ENCODE results near the gene EXPH5. TPM values are rescaled to one million over a fixed set of nuclear protein-coding genes. Genes with fewer than 3 reads are reported as not detected.

Gene EXPH5
- total RNA-seq, 1 donor from 2014 or later, result 32.8 TPM

- TF ChIP-seq CTCF (IDR thresholded peaks at IDR 0.05; ENCODE audit: unreplicated experiment), result no peak
- Mint-ChIP-seq H3K4me3 (ENCODE audit: low read depth) (no peak overlapping the region), H3K27me3 (no peaks in the 10 kb centered on the region), H3K4me1 (ENCODE audit: low read depth) (peaks cover 21% of the 10 kb centered on the region), H3K27ac (peak overlapping the region; percentile 38), H3K9me3 (ENCODE audit: low read depth) (no peaks in the 10 kb centered on the region), H3K36me3 (ENCODE audit: insufficient read depth) (peaks cover 24% of the 10 kb centered on the region)
- no peak for DNase-seq (ENCODE audit: low spot score, unreplicated experiment)
These were observed 58.1 kb downstream of the EXPH5 start for GRCh38 chr11:108535384-108535955.

- no peak overlapping the region for H3K4me3 Mint-ChIP-seq (ENCODE audit: low read depth)
- DNase-seq (ENCODE audit: low spot score, unreplicated experiment), result no peak
- no peak overlapping the region for H3K27ac Mint-ChIP-seq
- peaks cover 21% of the 10 kb centered on the region for H3K4me1 Mint-ChIP-seq (ENCODE audit: low read depth)
- H3K36me3 Mint-ChIP-seq (ENCODE audit: insufficient read depth), result peaks cover 24% of the 10 kb centered on the region
- no peak for TF ChIP-seq CTCF (IDR thresholded peaks at IDR 0.05; ENCODE audit: unreplicated experiment)
- no peaks in the 10 kb centered on the region for H3K27me3 Mint-ChIP-seq
- no peaks in the 10 kb centered on the region for H3K9me3 Mint-ChIP-seq (ENCODE audit: low read depth)
These were observed 59.2 kb downstream of the EXPH5 start for GRCh38 chr11:108534274-108534882.

GRCh38 chr11:108530426-108530825, 63.1 kb downstream of the EXPH5 start:
- no peak overlapping the region for H3K27ac Mint-ChIP-seq
- H3K9me3 Mint-ChIP-seq (ENCODE audit: low read depth), result no peaks in the 10 kb centered on the region
- no peaks in the 10 kb centered on the region for H3K27me3 Mint-ChIP-seq
- no peak for TF ChIP-seq CTCF (IDR thresholded peaks at IDR 0.05; ENCODE audit: unreplicated experiment)
- H3K4me3 Mint-ChIP-seq (ENCODE audit: low read depth), result no peak overlapping the region
- DNase-seq (ENCODE audit: low spot score, unreplicated experiment), result no peak
- peaks cover 32% of the 10 kb centered on the region for H3K36me3 Mint-ChIP-seq (ENCODE audit: insufficient read depth)
- no peaks in the 10 kb centered on the region for H3K4me1 Mint-ChIP-seq (ENCODE audit: low read depth)

GRCh38 chr11:108527382-108527781, 66.2 kb downstream of the EXPH5 start:
- no peaks in the 10 kb centered on the region for H3K9me3 Mint-ChIP-seq (ENCODE audit: low read depth)

GRCh38 chr11:108525161-108525560, 68.4 kb downstream of the EXPH5 start:
- Mint-ChIP-seq H3K27me3 (no peaks in the 10 kb centered on the region), H3K9me3 (ENCODE audit: low read depth) (no peaks in the 10 kb centered on the region), H3K36me3 (ENCODE audit: insufficient read depth) (peaks cover 29% of the 10 kb centered on the region), H3K4me3 (ENCODE audit: low read depth) (no peak overlapping the region), H3K27ac (peak overlapping the region; percentile 56), H3K4me1 (ENCODE audit: low read depth) (peaks cover 2% of the 10 kb centered on the region)
- no peak for DNase-seq (ENCODE audit: low spot score, unreplicated experiment)
- no peak for TF ChIP-seq CTCF (IDR thresholded peaks at IDR 0.05; ENCODE audit: unreplicated experiment)

More at GRCh38 chr11:108527382-108527781, 66.2 kb downstream of the EXPH5 start:
- H3K36me3 Mint-ChIP-seq (ENCODE audit: insufficient read depth), result peaks cover 27% of the 10 kb centered on the region
- H3K4me1 Mint-ChIP-seq (ENCODE audit: low read depth), result peaks cover 2% of the 10 kb centered on the region
- TF ChIP-seq CTCF (IDR thresholded peaks at IDR 0.05; ENCODE audit: unreplicated experiment), result no peak
- no peak overlapping the region for H3K4me3 Mint-ChIP-seq (ENCODE audit: low read depth)
- no peak for DNase-seq (ENCODE audit: low spot score, unreplicated experiment)
- no peaks in the 10 kb centered on the region for H3K27me3 Mint-ChIP-seq
- H3K27ac Mint-ChIP-seq, result no peak overlapping the region
